ENCODE data around the gene THAP7.
"Not testable (repeated sequence)": the region's sequence is repeated elsewhere in the genome, so short reads cannot be mapped to it uniquely, and the experiment has no call there.

Gene THAP7

GRCh38 chr22:21001601-21002325, at the start of gene THAP7:
THAP7 (minus strand) TSS chr22:21002118; CDS start chr22:21001911, 207 bp downstream.
- peak; percentile 95 for DNase-seq (ENCODE audit: low spot score)

GRCh38 chr22:21051145-21051830, 49.4 kb upstream of the THAP7 start:
- DNase-seq (ENCODE audit: low spot score): no peak

GRCh38 chr22:21048965-21049364, 47.0 kb upstream of the THAP7 start:
- DNase-seq (ENCODE audit: low spot score): not testable (repeated sequence)

GRCh38 chr22:21048448-21048847, 46.5 kb upstream of the THAP7 start:
- not testable (repeated sequence) for DNase-seq (ENCODE audit: low spot score)

GRCh38 chr22:21047730-21048129, 45.8 kb upstream of the THAP7 start:
- no peak for DNase-seq (ENCODE audit: low spot score)

- DNase-seq (ENCODE audit: low spot score): no peak
These were observed 45.2 kb upstream of the THAP7 start for GRCh38 chr22:21047035-21047661.

- DNase-seq (ENCODE audit: low spot score): peak; percentile 61
These were observed 43.8 kb upstream of the THAP7 start, which contains the start of gene LRRC74B for GRCh38 chr22:21045585-21046294. LRRC74B (plus strand) TSS chr22:21045946; CDS start chr22:21045987, 41 bp downstream.

GRCh38 chr22:21044931-21045584, 43.1 kb upstream of the THAP7 start:
- DNase-seq (ENCODE audit: low spot score): no peak

- no peak for DNase-seq (ENCODE audit: low spot score)
These were observed 42.1 kb upstream of the THAP7 start for GRCh38 chr22:21043860-21044535.

GRCh38 chr22:21042978-21043859, 41.3 kb upstream of the THAP7 start:
- no peak for DNase-seq (ENCODE audit: low spot score)

GRCh38 chr22:21041937-21042336, 40.0 kb upstream of the THAP7 start:
- DNase-seq (ENCODE audit: low spot score): no peak

- DNase-seq (ENCODE audit: low spot score): not testable (repeated sequence)
These were observed 37.2 kb upstream of the THAP7 start for GRCh38 chr22:21039158-21039557.

GRCh38 chr22:21038405-21038804, 36.5 kb upstream of the THAP7 start:
- DNase-seq (ENCODE audit: low spot score): no peak

- DNase-seq (ENCODE audit: low spot score): no peak
These were observed 33.1 kb upstream of the THAP7 start for GRCh38 chr22:21034989-21035388.

- DNase-seq (ENCODE audit: low spot score): no peak
These were observed 32.0 kb upstream of the THAP7 start for GRCh38 chr22:21033895-21034294.

GRCh38 chr22:21032868-21033688, 31.2 kb upstream of the THAP7 start:
- no peak for DNase-seq (ENCODE audit: low spot score)

GRCh38 chr22:21032037-21032867, 30.3 kb upstream of the THAP7 start, which contains the start of gene SLC7A4:
SLC7A4 (minus strand) TSS chr22:21032561; CDS start chr22:21031812, 749 bp downstream.
- no peak for DNase-seq (ENCODE audit: low spot score)

GRCh38 chr22:21031545-21032036, 29.7 kb upstream of the THAP7 start:
- DNase-seq (ENCODE audit: low spot score): no peak

All from CD4-positive, alpha-beta T cell treated with Interleukin-6 at 100 ng/mL for 8 hours (primary cell).